PC-3 (cell line): ENCODE results near the gene HCN4.

Experiments used
- EZH2phosphoT487 ChIP-seq: fragments of 300-600 bp; sonication (generic); IDR thresholded peaks from 2 replicates; pipeline ENCODE4 v1.6.1; 2018; ENCODE audit warnings: mild to moderate bottlenecking, antibody characterized with exemption, low read length, borderline replicate concordance
- TF ChIP-seq, protein P1 (sequence below): fragments of 300-600 bp; sonication (generic); conservative IDR thresholded peaks from 2 replicates; pipeline ENCODE4 v1.5.1; 2017; ENCODE audit warnings: antibody characterized with exemption, low read depth, mild to moderate bottlenecking, low read length

DNA sequence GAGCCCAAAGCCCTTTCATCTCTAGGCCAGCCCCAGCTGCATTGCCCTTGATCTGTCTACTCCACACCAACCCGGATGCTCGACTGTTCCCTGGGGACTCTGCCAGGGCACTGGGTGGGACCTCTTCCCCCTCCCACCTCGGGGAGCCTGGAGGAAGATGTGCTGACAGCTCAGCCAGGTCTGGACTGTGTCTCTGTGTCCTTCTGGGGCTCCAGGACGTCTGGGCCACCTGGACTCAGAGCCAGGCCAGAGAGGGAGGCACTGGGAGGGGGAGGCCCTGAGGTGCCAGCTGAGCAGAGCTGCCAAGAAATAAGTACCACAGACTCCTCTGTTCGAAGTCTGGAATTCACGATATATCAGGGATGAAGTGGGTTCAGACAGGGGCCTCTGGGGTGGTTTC is 5.8 kb upstream of the HCN4 start:
- TF ChIP-seq EZH2phosphoT487: no peak
- TF ChIP-seq, protein P1, sequence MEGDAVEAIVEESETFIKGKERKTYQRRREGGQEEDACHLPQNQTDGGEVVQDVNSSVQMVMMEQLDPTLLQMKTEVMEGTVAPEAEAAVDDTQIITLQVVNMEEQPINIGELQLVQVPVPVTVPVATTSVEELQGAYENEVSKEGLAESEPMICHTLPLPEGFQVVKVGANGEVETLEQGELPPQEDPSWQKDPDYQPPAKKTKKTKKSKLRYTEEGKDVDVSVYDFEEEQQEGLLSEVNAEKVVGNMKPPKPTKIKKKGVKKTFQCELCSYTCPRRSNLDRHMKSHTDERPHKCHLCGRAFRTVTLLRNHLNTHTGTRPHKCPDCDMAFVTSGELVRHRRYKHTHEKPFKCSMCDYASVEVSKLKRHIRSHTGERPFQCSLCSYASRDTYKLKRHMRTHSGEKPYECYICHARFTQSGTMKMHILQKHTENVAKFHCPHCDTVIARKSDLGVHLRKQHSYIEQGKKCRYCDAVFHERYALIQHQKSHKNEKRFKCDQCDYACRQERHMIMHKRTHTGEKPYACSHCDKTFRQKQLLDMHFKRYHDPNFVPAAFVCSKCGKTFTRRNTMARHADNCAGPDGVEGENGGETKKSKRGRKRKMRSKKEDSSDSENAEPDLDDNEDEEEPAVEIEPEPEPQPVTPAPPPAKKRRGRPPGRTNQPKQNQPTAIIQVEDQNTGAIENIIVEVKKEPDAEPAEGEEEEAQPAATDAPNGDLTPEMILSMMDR: no peak
